Stimulated activated CD8-positive, alpha-beta memory T cell treated with anti-CD3 and anti-CD28 coated beads, Interleukin-7, amount 100 ng/mL, for 48 hours (primary cell): Measurements from ENCODE around the gene MAGI1.
"Not testable (repeated sequence)": the region's sequence is repeated elsewhere in the genome, so short reads cannot be mapped to it uniquely, and the experiment has no call there.

Experiments
- DNase-seq, 2 donors: peaks; one replicate each; pipeline ENCODE4 v3.0.0-alpha.2; 2020; ENCODE audit warnings: low read depth in 1 of 2; ENCODE audit errors: extremely low read depth in 1 of 2

The MAGI1 gene

DNA sequence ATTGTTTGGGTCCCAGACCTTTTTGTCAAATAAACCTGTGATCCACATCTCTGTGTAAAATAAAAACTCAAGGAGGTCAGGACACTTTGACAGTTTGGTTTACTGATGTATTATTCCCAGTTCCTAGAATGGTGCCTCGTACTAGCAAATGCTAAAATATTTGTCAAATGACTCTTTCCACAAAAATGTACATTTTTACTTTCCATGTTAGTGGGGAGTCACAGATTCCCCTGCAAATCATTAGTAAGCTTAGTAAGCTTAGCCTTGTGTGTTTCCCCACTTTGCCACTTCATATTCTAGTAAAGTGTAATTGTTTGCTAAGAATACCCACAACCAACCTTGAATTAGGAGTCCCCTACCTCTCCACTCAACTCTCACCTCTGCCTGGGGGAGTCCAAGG, 2.4 kb upstream of the MAGI1 start:
- no peak for DNase-seq

DNA sequence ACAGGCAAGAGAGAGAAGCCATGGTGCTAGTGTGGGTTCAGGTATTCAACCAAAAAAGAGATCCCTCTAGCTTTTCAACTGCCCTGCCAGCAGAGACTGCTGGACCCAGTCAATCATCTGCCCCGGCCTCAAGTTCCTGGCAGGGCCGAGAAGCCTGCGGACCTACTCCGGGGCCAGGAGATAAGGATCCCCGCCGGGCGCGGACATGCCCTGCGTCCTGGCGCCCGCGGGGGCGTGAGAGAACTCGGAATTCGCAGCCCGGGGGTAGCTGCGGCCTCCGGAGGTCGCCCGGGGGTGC, 821 bp upstream of the MAGI1 start:
- DNase-seq, result no peak

DNA sequence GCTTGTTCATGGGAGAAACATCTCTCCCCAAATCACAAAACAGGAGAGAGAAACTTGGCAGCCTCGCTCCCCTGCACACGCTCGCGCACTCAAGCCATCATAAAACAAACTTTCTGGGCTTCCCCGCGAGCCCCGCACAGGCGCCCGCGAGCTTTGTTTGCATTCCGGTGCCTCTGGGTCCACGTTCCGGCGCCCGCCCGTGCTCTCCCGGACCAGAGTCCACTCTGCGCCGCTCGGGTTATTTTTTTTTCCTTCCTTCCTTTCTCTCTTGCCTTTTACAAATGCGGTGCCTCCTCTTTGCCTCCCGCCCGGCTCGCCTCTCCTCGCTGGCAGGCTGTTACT, 363 bp downstream of the MAGI1 start:
- DNase-seq, result no peak

DNA sequence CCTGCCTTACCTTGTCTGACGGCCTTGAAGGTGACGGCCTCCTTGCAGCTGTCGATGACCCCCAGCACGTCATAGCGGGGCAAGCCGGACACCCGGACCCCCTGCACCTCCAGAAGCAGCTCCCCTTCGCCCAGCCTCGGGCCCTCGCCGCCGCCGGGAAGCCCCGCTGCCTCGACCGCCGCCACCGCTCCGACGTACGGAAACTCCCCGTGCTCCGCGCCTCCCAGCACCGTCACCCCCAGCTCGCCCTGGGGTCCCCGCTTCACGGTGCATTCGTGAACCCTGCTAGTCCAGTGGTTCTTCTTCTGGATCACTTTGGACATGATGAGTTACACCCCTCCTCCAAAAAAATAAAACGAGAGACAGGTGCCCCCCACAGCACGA, 740 bp downstream of the MAGI1 start:
- DNase-seq, result no peak

DNA sequence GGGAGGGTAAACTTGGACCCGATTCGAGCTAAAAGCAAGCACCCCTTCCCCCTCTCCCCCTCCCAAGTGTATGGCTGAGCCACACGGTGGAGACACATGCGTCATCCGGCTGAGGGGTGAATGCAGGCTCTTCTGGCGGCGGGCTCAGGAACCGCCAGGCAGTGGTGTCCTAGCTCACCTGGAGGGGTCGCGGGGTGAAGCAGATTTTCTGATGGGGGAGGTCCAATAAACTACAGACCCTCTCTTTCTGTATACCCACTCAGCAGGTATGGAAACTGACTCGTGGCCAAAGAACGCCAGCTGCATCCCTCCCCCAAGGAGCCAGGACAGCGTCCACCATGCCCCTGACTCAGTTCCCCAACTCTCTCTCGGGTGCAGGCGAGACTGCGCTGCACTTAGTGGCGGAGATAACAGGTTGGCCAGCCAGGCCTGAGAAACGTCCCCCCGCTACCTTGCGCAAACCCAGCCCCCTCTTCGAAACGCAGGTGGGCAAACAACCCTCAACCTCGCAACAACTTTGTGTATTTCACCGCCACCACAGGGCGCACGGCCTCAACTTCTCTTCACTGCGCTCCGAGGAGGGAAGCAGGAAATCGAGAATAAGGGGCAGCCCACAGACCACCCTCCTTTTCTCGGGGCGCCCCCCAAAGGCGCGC, 1.3 kb downstream of the MAGI1 start:
- no peak for DNase-seq

DNA sequence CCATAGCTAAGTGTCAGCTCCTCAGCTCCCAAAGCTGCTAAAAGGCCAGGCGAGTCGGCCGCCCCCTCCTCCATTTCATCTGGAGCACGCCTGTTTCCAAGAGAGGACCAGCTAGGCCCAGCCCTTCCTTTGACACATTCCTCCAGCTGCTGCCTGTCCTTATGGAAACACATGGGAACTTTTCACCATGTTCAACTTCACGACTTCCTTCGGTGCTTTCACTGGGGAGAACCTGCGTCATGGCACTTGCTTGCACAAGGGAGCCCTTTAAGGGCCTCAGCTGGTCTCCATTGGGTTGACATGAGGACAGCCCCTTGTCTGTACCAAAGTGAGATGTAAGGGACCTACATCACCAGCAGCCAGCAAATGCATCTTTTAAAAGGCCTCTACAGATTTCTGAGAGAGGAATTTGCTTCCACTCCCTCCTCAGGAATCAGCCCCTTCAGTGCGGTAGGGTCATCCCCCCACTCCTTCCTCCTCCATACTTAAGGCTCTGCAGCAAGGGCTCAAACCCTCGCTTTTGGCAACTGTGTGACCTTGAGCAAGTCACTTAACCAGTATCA, 2.1 kb downstream of the MAGI1 start:
- no peak for DNase-seq

DNA sequence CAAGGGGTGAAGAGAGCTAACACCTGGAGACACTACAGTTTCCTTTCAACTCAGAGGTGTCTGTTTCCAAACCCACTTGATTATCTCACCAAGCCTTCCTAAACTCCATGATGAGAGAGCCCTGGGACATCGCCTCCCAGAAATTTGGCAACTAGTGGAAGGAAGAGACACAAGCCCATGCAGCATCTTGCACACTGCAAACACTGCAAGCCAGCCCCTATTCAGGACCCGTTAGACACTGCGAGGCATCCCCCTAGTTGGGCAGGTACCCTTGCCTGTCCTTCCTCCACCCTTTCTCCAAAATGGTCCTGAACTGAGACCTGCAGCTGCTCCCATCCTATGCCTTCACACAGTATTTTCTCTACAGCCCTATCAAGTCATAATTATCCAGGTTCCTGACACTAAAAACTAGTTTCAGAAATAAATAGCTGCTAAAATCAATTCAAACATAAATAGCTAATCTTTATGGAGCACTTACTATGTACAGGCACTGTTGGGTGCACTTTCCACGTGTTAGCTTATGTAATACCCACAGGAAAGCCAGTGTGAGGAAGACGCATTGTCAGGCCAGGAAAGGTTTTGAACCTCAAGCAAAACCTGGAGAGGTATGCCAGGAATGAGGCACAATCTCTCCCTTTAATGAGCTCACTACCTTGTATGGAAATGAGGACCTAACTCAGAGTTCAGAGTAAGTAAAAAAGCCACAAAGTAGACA, 2.8 kb downstream of the MAGI1 start:
- no peak for DNase-seq

DNA sequence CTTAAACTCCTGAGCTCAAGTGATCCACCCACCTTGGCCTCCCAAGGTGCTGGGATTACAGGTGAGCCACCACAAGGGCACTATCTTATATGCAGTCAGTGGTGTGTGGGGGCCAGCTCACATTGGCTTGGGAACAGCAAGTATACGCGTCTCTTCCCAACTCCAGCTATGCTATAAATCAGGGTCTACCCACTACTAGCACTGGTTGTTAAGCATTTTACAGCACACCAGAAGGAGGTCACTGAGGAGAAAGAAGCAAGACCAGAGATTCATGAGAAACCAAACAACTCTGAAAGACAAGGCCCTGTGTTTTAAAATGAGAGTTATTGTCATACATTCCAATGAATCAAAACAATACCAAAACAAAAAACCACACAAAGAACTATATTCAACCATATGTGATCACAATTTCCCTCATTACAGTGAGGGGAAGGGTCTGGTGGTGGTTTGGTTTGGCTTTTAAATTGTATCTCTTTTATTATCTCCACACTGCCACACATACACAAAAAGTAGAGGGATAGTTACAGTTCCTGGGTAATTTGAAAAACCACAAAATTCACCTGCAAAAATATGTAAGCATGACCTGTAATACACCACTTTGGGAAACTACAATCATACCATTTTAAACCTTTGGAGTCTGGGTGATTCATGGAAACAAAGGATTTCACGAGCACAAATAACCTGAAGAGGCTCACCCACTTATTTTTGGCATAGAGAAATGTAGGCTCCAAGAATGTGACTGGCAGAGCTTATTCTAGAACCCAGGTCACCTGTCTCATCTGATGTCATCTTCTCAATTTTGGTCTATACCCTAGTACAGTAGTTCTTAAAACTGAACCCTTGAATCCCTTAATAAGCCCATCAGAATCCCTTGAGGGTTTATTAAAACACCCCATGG, 5.2 kb downstream of the MAGI1 start:
- DNase-seq, result no peak

DNA sequence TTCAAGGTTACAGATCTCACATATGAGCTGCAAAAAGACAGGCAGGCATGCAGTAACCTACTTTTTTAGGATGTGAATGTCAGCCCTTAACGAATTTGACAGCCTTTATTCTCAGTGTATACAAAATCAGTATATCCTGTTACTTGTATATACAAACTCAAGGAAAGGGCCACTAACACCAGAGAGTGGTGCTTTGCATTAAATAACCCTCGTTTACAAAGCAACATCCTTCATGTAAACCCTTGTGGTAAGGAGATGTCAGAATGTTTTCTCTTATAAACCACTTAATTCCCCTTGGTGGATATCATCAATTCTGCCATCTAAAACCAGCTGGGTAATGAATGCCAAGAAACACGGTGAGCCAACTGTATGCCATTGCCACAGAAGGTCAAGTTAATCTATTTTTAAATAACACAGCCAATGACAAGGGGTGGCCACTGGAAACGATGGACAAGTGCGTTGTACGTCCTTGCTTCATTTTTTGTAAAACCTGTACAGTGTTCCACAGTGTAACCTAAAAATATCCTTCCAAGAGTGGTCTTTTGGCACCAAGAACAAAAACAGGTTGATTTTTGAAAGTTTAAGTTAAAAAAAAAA, 7.5 kb downstream of the MAGI1 start:
- no peak for DNase-seq

DNA sequence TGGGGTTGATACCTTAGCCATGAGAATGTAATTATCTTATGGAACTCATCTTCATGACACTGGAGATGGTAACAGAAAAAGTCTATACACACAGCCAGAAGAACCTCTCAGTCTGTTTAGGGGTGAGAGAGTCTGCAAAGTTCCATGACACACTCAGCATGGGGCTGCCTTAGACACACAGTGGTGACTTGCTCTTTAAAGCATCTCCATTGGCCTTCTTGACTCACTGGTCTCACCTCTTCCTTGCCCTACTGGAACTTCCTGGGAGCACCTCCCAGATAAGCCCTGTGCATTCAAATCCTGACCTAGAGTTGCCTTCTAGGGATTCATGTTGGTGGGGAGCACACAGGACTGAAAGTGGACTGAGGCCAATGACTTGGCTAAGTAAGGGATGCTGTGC, 9.3 kb downstream of the MAGI1 start:
- DNase-seq, result no peak

DNA sequence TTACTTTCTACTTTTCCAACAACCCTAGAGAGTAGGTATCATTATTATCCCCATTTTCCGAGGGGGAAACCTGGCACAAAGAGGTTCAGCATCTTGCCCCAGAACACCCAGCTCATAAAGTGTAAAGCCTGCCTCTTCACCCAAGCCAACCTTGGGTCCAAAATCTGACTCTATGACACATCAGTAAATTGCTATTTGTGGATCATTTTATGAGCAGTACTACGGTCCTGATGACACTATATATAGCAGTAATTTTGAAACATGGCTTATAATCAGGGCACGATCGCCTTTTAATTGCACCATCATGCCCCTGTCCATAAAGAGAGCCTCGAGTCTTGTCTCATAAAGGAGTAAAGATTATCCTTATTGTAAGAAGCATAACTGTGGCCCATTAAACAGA, 9.7 kb downstream of the MAGI1 start:
- DNase-seq, result no peak

DNA sequence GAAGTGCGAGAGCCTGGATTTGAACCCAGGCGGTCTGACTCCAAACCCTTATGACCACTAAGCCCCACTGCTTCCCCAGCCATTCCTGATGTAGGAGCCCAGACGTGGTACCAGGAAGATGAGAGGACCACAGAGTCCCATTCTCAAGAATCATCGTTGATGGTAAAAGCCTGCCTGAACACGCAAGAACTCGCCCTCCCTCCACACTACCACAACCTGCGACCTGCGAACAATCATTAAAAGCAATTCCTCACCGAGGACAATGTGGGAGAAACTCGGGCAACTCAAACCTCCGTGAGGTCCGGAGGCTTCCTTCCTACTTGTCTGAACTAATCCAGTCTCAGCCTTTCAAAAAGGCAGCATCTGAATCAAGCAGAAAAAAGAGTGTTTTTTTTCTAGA, 10.3 kb downstream of the MAGI1 start:
- no peak for DNase-seq

DNA sequence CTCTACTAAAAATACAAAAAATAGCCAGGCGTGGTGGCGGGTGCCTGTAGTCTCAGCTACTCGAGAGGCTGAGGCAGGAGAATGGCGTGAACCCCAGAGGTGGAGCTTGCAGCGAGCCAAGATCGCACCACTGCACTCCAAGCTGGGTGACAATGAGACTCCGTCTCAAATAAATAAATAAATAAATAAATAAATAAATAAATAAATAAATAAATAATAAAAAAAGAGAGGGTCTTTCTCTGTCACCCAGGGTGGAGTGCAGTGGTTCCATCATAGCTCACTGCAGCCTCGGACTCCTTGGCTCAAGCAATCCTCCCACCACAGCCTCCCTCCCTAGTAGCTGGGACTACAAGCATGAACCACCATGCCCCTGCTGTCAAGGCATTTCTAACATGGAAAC, 11.6 kb downstream of the MAGI1 start:
- DNase-seq, result not testable (repeated sequence)

DNA sequence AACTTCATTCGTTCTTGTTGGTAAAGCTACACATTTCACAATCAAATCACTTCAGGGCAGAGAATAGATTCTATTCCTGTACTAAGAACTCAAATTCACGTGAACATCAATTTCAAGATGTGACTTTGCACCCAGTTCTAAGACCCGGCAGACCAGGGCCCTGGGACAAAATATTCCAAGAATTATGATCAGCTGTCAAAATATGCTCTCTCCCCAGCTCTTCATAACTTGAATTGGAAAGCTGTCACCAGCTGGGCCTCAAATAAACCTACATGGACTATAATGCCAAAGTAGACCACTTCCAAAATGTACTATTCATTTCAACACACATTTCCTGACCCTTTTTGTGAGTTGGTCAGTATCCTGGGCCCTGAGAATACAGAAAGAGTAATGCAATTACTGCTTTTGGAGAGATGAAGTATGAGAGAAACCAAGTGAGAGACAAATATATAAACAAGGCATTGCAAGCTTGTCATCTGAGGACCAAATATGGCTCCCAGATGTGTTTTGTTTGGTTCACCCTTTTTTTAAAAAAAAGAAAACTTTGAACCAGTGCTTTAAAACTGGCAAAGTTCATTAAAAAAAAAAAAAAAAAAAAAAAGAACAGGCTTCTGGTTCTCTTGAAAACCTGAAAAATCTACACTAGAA, 14.9 kb downstream of the MAGI1 start:
- no peak for DNase-seq

DNA sequence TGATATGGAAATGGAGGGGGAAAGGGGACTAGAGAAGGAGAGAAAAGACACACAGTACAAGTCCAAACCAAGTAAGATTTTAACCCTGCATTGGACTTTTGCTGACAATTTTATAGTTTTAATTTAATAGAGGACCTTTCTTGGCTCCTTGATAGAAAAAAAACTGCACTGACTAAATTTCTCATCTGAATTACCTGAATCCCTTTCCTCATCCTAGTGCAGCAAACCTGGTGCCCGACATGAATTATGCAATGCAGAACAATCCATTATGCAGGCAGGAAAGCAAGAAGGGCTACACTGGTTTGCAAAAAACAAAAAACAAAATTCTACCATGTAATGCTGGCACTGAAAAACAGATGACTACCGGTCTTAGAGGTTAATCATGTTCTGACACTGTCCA, 15.5 kb downstream of the MAGI1 start:
- no peak for DNase-seq

DNA sequence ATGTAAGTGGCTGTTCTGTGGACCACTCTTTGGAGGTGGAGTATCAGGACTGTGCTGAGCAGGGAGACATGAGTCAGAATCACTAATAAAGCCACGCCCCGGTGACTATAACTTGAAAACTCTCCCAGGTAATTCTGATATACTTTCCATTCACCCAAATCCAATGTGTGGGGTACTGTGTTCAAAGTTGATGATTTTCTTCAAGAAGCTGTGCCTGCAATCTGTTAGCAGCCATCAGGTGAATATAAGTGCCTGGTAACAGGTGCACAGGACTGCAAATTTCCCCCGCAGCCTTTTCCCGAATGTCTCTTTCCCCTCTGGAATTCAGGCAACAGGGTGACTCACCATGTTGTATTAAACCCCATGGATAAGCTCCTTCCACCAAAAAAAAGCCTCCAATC, 17.0 kb downstream of the MAGI1 start:
- no peak for DNase-seq

DNA sequence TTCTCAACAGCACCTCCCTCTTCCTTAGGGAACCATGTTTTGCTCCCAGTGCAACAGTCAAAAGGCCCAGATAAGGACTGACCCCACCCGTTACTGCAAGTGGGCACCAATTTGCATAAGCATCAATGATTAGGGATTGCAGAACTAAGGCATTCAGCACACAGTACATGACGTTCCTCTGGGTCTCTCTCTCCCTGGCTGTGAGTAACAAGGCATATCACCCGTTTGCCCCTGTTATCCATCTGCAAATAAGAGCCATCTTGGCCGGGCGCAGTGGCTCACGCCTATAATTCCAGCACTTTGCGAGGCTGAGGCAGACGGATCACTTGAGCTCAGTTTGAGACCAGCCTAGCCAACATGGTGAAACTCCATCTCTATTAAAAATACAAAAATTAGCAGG, 18.8 kb downstream of the MAGI1 start:
- no peak for DNase-seq

DNA sequence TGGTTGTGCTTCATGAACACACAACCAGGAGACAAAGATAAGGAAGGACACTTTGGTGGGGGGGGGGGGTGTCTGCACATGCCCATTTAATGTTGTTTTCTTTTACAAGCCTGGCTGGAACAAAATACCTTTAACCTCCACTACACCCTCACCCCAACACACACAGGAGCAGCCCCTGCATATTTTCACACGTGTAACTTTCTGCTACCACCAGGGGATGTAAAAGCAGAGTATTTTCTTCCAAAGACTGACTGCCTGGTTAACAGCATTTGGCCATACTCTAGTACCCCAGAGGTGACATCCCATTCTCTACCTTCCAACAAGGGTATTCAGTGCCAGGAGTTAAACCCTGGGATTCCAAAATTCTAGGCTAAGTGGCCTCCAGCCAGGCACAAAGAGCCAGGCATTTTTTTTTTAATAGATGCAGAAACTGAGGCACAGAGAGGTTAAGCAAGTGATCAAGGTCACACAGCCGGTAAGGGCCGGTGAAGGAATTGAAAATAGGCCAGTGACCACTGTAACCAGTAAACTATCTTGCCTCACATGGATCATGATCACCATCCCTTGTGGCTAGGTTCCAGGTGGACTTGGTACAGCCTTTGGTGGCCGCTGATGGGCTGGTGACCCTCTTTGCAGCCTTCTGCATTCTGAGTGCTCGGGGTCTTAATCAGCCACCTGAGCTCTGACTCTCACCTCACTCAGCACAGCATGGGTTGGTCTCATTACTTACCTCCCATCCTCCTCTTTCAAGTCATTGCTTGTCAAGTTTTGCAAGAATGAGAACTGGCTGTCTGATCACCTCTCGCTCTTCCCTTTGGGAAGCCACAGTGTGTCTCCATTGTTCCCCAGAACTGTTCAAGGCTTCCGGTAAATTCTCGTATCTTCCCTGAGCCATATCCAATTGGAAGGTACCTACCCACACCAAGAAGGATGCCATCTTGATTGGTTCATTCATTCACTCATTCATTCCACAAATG, 20.4 kb downstream of the MAGI1 start:
- no peak for DNase-seq

DNA sequence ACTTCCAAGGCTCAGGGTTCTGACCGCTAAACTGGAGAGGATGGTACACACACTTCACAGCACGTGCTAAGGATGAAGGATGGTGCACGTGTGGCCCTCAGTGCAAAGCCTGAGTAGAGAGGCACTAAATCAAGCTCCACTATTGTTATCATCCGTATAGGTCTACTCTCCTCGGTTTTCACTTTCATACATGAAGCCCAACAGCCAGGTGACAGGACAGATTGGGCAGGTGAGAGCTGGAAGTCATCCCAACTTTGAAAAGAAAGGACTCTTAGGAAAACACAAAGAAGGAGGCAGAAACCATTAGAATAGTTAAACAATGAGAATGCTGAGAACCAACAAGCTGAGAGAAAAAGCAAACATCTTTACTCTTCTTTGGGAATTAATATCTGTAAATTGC, 21.1 kb downstream of the MAGI1 start:
- DNase-seq, result no peak

DNA sequence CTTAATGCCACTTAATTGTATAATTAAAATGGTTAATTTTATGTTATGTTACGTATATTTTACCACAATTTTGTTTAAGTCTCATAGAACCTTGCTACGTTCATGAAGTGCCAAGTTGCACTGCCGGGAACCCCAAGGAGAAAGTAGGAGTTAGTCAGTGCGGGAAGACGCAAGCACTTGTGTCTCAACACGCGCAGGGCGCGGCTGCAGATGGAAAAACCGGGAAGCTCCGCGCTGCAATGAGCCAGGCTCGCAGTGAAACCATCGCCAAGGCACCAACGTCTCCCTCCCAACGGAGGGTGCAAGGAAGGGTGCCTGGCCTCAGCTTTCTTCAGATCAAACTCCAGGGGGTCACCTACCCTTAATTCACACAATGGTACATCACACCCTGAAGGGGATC, 21.6 kb downstream of the MAGI1 start:
- DNase-seq, result no peak
